GM19455 (cell line): ENCODE results near the gene FLII.
A peak's percentile ranks its signal among the peaks of the same experiment; 100 is the strongest.
"Not testable (repeated sequence)": the region's sequence is repeated elsewhere in the genome, so short reads cannot be mapped to it uniquely, and the experiment has no call there.

Experiments
- ATAC-seq: cut with Tn5 transposase; IDR thresholded peaks from one replicate; pipeline ENCODE4 v1.9.1; 2021; ENCODE audit not compliant: unreplicated experiment

FLII gene

GRCh38 chr17:18258356-18259038, at the start of gene FLII:
Gene FLII (minus strand): TSS chr17:18258738. CDS start chr17:18258690, 48 bp downstream.
- peak; percentile 30 for ATAC-seq

GRCh38 chr17:18303206-18303605, 44.7 kb upstream of the FLII start:
- not testable (repeated sequence) for ATAC-seq

GRCh38 chr17:18300725-18301480, 42.4 kb upstream of the FLII start:
- no peak for ATAC-seq

GRCh38 chr17:18298061-18298460, 39.5 kb upstream of the FLII start:
- not testable (repeated sequence) for ATAC-seq

- no peak for ATAC-seq
These were observed 33.4 kb upstream of the FLII start for GRCh38 chr17:18291718-18292540.

GRCh38 chr17:18285296-18285695, 26.8 kb upstream of the FLII start:
- ATAC-seq, result no peak

- ATAC-seq, result no peak
These were observed 23.2 kb upstream of the FLII start for GRCh38 chr17:18281788-18282187.

GRCh38 chr17:18280766-18281371, 22.3 kb upstream of the FLII start:
- ATAC-seq, result no peak

- ATAC-seq, result no peak
These were observed 21.7 kb upstream of the FLII start for GRCh38 chr17:18280249-18280648.

GRCh38 chr17:18278867-18279266, 20.3 kb upstream of the FLII start:
- no peak for ATAC-seq

GRCh38 chr17:18277076-18277475, 18.5 kb upstream of the FLII start:
- no peak for ATAC-seq

GRCh38 chr17:18270046-18270931, 11.8 kb upstream of the FLII start:
- ATAC-seq, result no peak

- no peak for ATAC-seq
These were observed 9.6 kb upstream of the FLII start for GRCh38 chr17:18267927-18268711.

- ATAC-seq, result no peak
These were observed 8.8 kb upstream of the FLII start for GRCh38 chr17:18267366-18267765.

- ATAC-seq, result no peak
These were observed 5.5 kb upstream of the FLII start for GRCh38 chr17:18263885-18264682.

GRCh38 chr17:18262641-18263040, 4.1 kb upstream of the FLII start:
- no peak for ATAC-seq

- no peak for ATAC-seq
These were observed 3.6 kb upstream of the FLII start for GRCh38 chr17:18262111-18262510.

GRCh38 chr17:18261659-18262058, 3.1 kb upstream of the FLII start:
- ATAC-seq, result no peak

- peak; percentile 3 for ATAC-seq
These were observed 2.6 kb upstream of the FLII start for GRCh38 chr17:18261146-18261515.
